Karpas-422 (cell line): ENCODE data around the gene OPN5. TPM values are rescaled to one million over a fixed set of nuclear protein-coding genes. Genes with fewer than 3 reads are reported as not detected.
A peak's percentile ranks its signal among the peaks of the same experiment; 100 is the strongest.

Experiments
- DNase-seq: peaks from one replicate; pipeline ENCODE4 v3.0.0-alpha.2; 2015
- H2AFZ ChIP-seq: fragments of 200-600 bp; sonication (generic); 2 replicates; pipeline ENCODE4 v1.6.1; 2014; ENCODE audit warnings: antibody characterized with exemption, low read length, mixed read lengths
- H3K27ac ChIP-seq: fragments of 200-600 bp; sonication (generic); 2 replicates; pipeline ENCODE4 v1.5.1; 2014; ENCODE audit warnings: mild to moderate bottlenecking, low read length, moderate library complexity
- H3K27me3 ChIP-seq: fragments of 200-600 bp; sonication (generic); 2 replicates; pipeline ENCODE4 v1.6.1; 2014; ENCODE audit warnings: low read length, mixed read lengths
- H3K36me3 ChIP-seq: fragments of 200-600 bp; sonication (generic); 2 replicates; pipeline ENCODE4 v1.6.1; 2014; ENCODE audit warnings: low read length, mixed read lengths; ENCODE audit not compliant: insufficient read depth
- H3K4me1 ChIP-seq: fragments of 200-600 bp; sonication (generic); 2 replicates; pipeline ENCODE4 v1.6.1; 2014; ENCODE audit warnings: mild to moderate bottlenecking, low read length, mixed read lengths
- H3K4me2 ChIP-seq: fragments of 200-600 bp; sonication (generic); 2 replicates; pipeline ENCODE4 v1.6.1; 2014; ENCODE audit warnings: low read length, low read depth, mild to moderate bottlenecking; ENCODE audit not compliant: poor library complexity, severe bottlenecking
- H3K4me3 ChIP-seq: fragments of 200-600 bp; sonication (generic); 2 replicates; pipeline ENCODE4 v1.5.1; 2014; ENCODE audit warnings: mild to moderate bottlenecking, antibody characterized with exemption, low read length, mixed read lengths
- H3K79me2 ChIP-seq: fragments of 200-600 bp; sonication (generic); 2 replicates; pipeline ENCODE4 v1.6.1; 2014; ENCODE audit warnings: mild to moderate bottlenecking, low read length, mixed read lengths
- H3K9ac ChIP-seq: fragments of 200-600 bp; sonication (generic); 2 replicates; pipeline ENCODE4 v1.6.0; 2014; ENCODE audit warnings: low read length
- H3K9me2 ChIP-seq: fragments of 200-600 bp; sonication (generic), shearing (Covaris generic); replicated peaks from 2 replicates; pipeline ENCODE4 v1.6.0; 2014; ENCODE audit warnings: mild to moderate bottlenecking, low read length, moderate library complexity; ENCODE audit not compliant: insufficient read depth
- H3K9me3 ChIP-seq: fragments of 300-700, 200-600 bp; sonication (generic); 2 replicates; pipeline ENCODE4 v1.6.1; 2014; ENCODE audit warnings: low read length, mixed read lengths
- H4K20me1 ChIP-seq: fragments of 200-600 bp; sonication (generic); 2 replicates; pipeline ENCODE4 v1.6.1; 2014; ENCODE audit warnings: mild to moderate bottlenecking, antibody characterized with exemption, low read length, low read depth; ENCODE audit not compliant: insufficient read depth
- total RNA-seq: library from RNA; depleted of rRNA; stranded (reverse); fragments of >200 nt; shearing (Covaris generic); gene quantifications from 2 replicates; pipeline ENCODE4 v1.2.3, GENCODE V29; 2014; ENCODE audit warnings: low replicate concordance

Gene OPN5
- total RNA-seq, 1 experiment from 2014 or later: not detected

DNA sequence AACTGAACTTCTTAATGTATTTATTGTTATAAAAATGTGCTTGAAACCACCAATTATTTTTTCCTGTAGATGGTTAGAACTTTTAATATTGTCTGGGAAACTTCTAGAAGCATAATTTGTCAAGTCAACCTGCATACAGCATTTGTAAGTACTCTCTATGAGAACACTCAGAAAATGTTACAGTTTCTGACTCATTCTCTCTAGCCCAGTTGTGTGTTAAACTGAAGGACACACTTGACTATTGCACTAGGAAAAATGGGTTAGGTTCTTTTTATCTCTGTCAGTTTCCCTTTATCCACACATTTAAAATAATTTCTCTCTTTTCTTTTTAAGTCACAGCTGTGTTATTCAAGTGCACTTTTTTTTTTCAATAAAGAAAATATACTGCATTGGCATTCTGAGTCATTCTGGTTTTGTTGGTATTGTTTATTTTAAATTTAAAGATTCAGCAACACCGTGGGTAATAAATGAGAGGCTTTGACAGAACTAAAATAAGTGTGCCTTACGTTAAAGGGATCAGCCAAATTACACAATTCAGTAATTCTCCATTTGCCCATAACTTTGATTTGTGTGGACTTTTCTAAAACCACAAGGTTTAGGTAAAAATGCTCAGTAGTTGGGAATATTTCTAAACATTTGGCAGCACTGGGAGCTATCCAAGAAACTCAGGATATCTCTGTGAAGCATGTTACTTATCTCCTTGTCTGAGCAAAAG lies 50.7 kb downstream of the OPN5 start:
- no peaks in the 10 kb centered on the region for H3K27me3 ChIP-seq
- no peak overlapping the region for H3K27ac ChIP-seq
- no peak for DNase-seq
- no peaks in the 10 kb centered on the region for H3K79me2 ChIP-seq
- no peak overlapping the region for H3K9ac ChIP-seq
- no peak overlapping the region for H2AFZ ChIP-seq
- no peak overlapping the region for H3K4me2 ChIP-seq
- H3K4me3 ChIP-seq: no peak overlapping the region
- H3K9me3 ChIP-seq: no peaks in the 10 kb centered on the region
- H3K9me2 ChIP-seq: no peaks in the 10 kb centered on the region
- no peaks in the 10 kb centered on the region for H4K20me1 ChIP-seq
- H3K4me1 ChIP-seq: no peaks in the 10 kb centered on the region
- H3K36me3 ChIP-seq: no peaks in the 10 kb centered on the region

DNA sequence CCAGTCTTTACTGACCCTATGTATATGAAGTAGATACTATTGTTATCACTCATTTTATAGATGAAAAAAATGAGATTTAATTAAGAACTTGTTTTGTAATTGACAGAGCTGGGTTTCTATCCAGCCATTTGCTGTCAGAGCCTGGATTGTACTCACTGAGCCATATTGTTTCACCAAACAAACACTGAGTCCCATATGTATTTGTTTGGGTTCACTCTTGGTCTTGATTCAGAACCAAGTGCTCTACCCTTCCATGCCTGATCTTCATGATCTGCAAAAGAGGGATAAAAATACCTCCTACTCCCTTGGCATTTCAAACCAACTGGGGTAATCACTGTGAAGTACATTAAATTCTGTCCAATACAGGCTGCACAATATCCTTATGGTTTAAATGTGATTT lies 52.4 kb downstream of the OPN5 start:
- no peaks in the 10 kb centered on the region for H3K36me3 ChIP-seq
- H3K9me2 ChIP-seq: no peaks in the 10 kb centered on the region
- DNase-seq: no peak
- H4K20me1 ChIP-seq: no peaks in the 10 kb centered on the region
- H3K4me2 ChIP-seq: no peak overlapping the region
- H3K9me3 ChIP-seq: no peaks in the 10 kb centered on the region
- H3K79me2 ChIP-seq: no peaks in the 10 kb centered on the region
- no peak overlapping the region for H3K27ac ChIP-seq
- no peak overlapping the region for H2AFZ ChIP-seq
- H3K27me3 ChIP-seq: no peaks in the 10 kb centered on the region
- no peaks in the 10 kb centered on the region for H3K4me1 ChIP-seq
- H3K4me3 ChIP-seq: no peak overlapping the region
- H3K9ac ChIP-seq: no peak overlapping the region

DNA sequence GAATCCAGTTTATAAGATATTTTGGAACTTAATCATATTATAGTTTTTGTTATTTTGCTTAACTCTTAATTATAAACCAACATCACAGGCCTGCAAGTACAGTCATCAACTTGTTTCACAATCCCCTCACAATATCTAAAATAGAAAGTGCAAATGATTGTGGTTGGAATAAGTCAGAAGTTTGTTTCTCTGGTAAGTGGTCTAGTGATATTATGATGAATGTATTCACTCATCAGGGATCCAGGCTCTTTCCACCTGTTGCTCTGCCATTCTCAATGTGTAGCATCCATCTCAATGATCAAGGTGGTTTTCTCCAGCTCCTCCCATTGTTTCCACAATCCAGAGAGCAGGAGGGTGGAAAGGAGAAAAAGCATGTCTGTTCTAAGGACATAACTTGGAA lies 54.2 kb downstream of the OPN5 start:
- H4K20me1 ChIP-seq: no peaks in the 10 kb centered on the region
- no peaks in the 10 kb centered on the region for H3K79me2 ChIP-seq
- H3K9ac ChIP-seq: no peak overlapping the region
- no peak overlapping the region for H2AFZ ChIP-seq
- no peaks in the 10 kb centered on the region for H3K4me1 ChIP-seq
- H3K9me3 ChIP-seq: no peaks in the 10 kb centered on the region
- H3K27ac ChIP-seq: no peak overlapping the region
- H3K9me2 ChIP-seq: no peaks in the 10 kb centered on the region
- no peak overlapping the region for H3K4me2 ChIP-seq
- no peaks in the 10 kb centered on the region for H3K27me3 ChIP-seq
- no peaks in the 10 kb centered on the region for H3K36me3 ChIP-seq
- no peak for DNase-seq
- H3K4me3 ChIP-seq: no peak overlapping the region

DNA sequence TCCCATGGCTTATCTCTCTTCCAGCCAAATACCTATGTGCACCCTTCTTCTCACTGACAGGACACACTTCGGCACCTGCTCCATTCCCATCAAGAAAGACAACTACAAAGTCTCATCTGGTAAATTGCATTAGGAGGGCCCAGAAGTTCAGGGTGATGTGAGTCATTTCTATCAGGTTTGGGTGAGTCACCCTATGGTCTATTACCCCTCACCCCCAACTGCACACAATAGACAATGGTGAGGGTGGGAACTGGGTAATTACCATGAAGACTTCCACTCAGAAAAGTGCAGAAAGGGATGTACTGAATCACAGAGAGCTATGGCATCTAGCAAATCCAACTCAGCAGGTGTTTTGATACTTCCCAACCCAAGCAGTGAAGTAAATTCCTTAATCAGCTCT lies 54.8 kb downstream of the OPN5 start:
- Histone ChIP-seq H3K4me3 (no peak overlapping the region), H3K36me3 (no peaks in the 10 kb centered on the region), H3K9ac (no peak overlapping the region), H3K27ac (no peak overlapping the region), H2AFZ (no peak overlapping the region), H3K4me2 (no peak overlapping the region), H3K9me2 (no peaks in the 10 kb centered on the region), H3K9me3 (no peaks in the 10 kb centered on the region), H3K4me1 (no peaks in the 10 kb centered on the region), H4K20me1 (no peaks in the 10 kb centered on the region), H3K27me3 (no peaks in the 10 kb centered on the region), H3K79me2 (no peaks in the 10 kb centered on the region)
- DNase-seq: no peak

DNA sequence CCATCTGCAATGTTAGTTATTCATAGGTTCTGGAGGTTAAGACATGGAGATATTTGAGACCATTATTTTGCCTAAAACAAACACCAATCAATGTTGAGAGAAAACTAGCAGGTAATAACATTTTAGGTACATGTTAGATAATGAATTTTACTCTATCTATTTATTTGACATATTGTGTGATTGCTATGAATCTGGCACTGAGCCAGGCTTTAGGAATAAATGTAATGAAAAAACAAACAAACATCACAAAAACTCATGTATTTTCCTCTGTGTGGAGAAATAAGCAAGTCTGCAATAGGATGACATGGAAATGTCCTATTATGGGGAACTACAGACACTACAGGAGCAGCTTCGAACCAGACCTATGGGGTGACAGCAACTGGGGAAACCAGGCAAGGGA lies 57.8 kb downstream of the OPN5 start:
- no peaks in the 10 kb centered on the region for H3K36me3 ChIP-seq
- no peak overlapping the region for H3K9ac ChIP-seq
- no peak overlapping the region for H3K4me2 ChIP-seq
- no peaks in the 10 kb centered on the region for H3K27me3 ChIP-seq
- no peak for DNase-seq
- no peak overlapping the region for H3K4me3 ChIP-seq
- no peak overlapping the region for H3K27ac ChIP-seq
- H2AFZ ChIP-seq: no peak overlapping the region
- H3K79me2 ChIP-seq: no peaks in the 10 kb centered on the region
- H3K4me1 ChIP-seq: peaks cover under 1% of the 10 kb centered on the region; the same call in 1 of the 2 replicates
- H3K9me3 ChIP-seq: no peaks in the 10 kb centered on the region
- no peaks in the 10 kb centered on the region for H4K20me1 ChIP-seq
- no peaks in the 10 kb centered on the region for H3K9me2 ChIP-seq

DNA sequence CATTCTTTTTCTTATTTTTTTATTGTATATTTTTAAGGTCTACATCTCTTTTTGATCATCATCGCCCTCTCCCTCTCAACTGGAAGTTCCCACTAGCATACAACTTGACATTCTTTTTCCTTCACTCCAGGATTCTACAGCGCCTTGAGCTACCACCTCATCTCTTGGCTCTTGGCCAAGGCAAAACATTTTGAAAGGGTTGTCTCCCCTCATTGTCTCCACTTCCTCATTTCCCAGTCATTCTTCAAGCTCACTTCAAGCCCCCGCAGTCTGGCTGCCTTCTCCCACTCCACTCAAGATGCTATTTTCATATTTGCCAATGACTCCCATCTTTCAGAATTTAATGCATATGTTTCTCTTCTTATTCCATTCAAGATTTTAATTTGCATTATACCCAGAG lies 63.0 kb downstream of the OPN5 start:
- Histone ChIP-seq H3K4me1 (peaks cover 6% of the 10 kb centered on the region; the same call in 1 of the 2 replicates), H3K27ac (no peak overlapping the region), H3K4me2 (no peak overlapping the region), H2AFZ (no peak overlapping the region), H3K9me3 (no peaks in the 10 kb centered on the region), H3K9ac (no peak overlapping the region), H3K79me2 (no peaks in the 10 kb centered on the region), H4K20me1 (no peaks in the 10 kb centered on the region), H3K36me3 (no peaks in the 10 kb centered on the region), H3K9me2 (no peaks in the 10 kb centered on the region), H3K27me3 (no peaks in the 10 kb centered on the region), H3K4me3 (no peak overlapping the region)
- DNase-seq: peak; percentile 63

DNA sequence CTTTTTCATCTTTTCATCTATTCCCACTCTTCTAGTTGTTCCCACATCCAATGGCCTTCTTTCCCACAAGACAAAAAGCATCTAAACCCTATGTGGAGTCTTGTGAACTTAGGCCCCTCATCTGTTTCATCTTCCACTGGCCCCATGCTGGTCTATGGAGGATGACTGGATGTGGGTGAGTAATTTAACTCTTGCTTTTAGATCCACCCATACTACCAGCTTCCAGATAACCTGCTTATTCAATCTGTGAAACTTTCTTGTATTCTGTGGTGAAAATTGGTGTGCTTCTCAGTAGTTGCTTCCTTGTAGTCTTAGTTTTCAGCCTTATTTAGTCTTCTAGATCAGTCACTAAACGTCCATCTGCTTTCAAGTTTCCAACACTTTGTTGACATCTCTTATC lies 64.9 kb downstream of the OPN5 start:
- Histone ChIP-seq H3K27me3 (no peaks in the 10 kb centered on the region), H3K36me3 (no peaks in the 10 kb centered on the region), H2AFZ (no peak overlapping the region), H3K9me2 (no peaks in the 10 kb centered on the region), H3K79me2 (no peaks in the 10 kb centered on the region), H3K4me3 (no peak overlapping the region), H3K9ac (no peak overlapping the region), H3K9me3 (no peaks in the 10 kb centered on the region), H4K20me1 (no peaks in the 10 kb centered on the region), H3K27ac (no peak overlapping the region), H3K4me1 (peaks cover 6% of the 10 kb centered on the region; the same call in 1 of the 2 replicates), H3K4me2 (no peak overlapping the region)
- no peak for DNase-seq

DNA sequence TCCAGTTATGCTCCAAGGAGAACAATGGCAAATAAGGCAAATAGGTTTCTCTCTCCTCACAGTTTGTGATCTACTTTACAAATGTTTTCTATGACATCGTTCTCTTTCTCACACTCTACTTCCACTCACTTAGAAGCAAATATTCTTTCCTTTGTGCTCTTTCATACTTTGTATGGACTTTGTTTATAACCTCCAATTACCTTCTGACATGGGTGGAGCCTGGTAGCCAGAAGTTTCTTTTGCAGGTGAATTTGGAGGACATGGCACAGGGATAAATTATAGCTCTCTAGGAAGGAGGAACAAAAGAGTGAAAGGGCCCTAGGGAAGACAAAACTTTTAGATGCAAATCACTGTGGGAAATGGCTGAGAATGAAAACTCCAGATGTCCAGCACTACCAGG lies 69.3 kb downstream of the OPN5 start:
- no peaks in the 10 kb centered on the region for H3K79me2 ChIP-seq
- no peak overlapping the region for H3K4me2 ChIP-seq
- H3K27me3 ChIP-seq: no peaks in the 10 kb centered on the region
- no peak overlapping the region for H3K9ac ChIP-seq
- no peak overlapping the region for H3K4me3 ChIP-seq
- H4K20me1 ChIP-seq: no peaks in the 10 kb centered on the region
- H3K9me2 ChIP-seq: no peaks in the 10 kb centered on the region
- no peaks in the 10 kb centered on the region for H3K4me1 ChIP-seq
- H2AFZ ChIP-seq: no peak overlapping the region
- H3K9me3 ChIP-seq: no peaks in the 10 kb centered on the region
- no peaks in the 10 kb centered on the region for H3K36me3 ChIP-seq
- no peak overlapping the region for H3K27ac ChIP-seq
- no peak for DNase-seq
